Activated CD4-positive, alpha-beta T cell treated with anti-CD3 and anti-CD28 coated beads for 4 hours (primary cell): ENCODE results near the gene OSGIN1.
A peak's percentile ranks its signal among the peaks of the same experiment; 100 is the strongest.

Experiments used
- DNase-seq, 2 donors: peaks; one replicate each; pipeline ENCODE4 v3.0.0-alpha.2; 2020

OSGIN1 gene

GRCh38 chr16:83952940-83953795 lies at the start of gene OSGIN1:
Gene OSGIN1, plus strand, starts transcription at chr16:83953240. Its CDS starts 4,432 bp downstream, at chr16:83957672.
- peak; percentile 55 to 69 for DNase-seq

GRCh38 chr16:83903751-83904150 lies 49.3 kb upstream of the OSGIN1 start:
- DNase-seq = no peak

- DNase-seq = no peak
Observed at GRCh38 chr16:83906683-83907082, 46.4 kb upstream of the OSGIN1 start.

GRCh38 chr16:83907111-83907510 lies 45.9 kb upstream of the OSGIN1 start:
- no peak for DNase-seq

GRCh38 chr16:83907631-83908250 lies 45.3 kb upstream of the OSGIN1 start:
- no peak for DNase-seq

GRCh38 chr16:83908798-83909197 lies 44.2 kb upstream of the OSGIN1 start:
- no peak for DNase-seq

- no peak for DNase-seq
Observed at GRCh38 chr16:83911290-83911689, 41.8 kb upstream of the OSGIN1 start.

GRCh38 chr16:83912519-83913244 lies 40.4 kb upstream of the OSGIN1 start:
- no peak for DNase-seq

GRCh38 chr16:83913245-83913633 lies 39.8 kb upstream of the OSGIN1 start:
- no peak for DNase-seq

GRCh38 chr16:83914091-83914710 lies 38.8 kb upstream of the OSGIN1 start:
- no peak for DNase-seq

GRCh38 chr16:83915081-83915480 lies 38.0 kb upstream of the OSGIN1 start:
- DNase-seq = no peak

- DNase-seq = no peak
Observed at GRCh38 chr16:83915491-83915890, 37.5 kb upstream of the OSGIN1 start.

GRCh38 chr16:83917152-83918120 lies 35.6 kb upstream of the OSGIN1 start:
- no peak for DNase-seq

GRCh38 chr16:83920894-83921491 lies 32.0 kb upstream of the OSGIN1 start:
- DNase-seq = no peak

- DNase-seq = no peak
Observed at GRCh38 chr16:83923581-83924365, 29.3 kb upstream of the OSGIN1 start.

- DNase-seq = no peak
Observed at GRCh38 chr16:83924686-83925085, 28.4 kb upstream of the OSGIN1 start.

- DNase-seq = no peak
Observed at GRCh38 chr16:83925095-83925905, 27.7 kb upstream of the OSGIN1 start.

GRCh38 chr16:83925957-83926725 lies 26.9 kb upstream of the OSGIN1 start:
- no peak for DNase-seq
